Right ventricle myocardium inferior (tissue), 1 donor: ENCODE data around the gene SLC6A9. TPM values are rescaled to one million over a fixed set of nuclear protein-coding genes. Genes with fewer than 3 reads are reported as not detected.

Experiments used
- ATAC-seq: fragments of 200-7000 bp; cut with Tn5 transposase; one replicate; pipeline ENCODE4 v1.9.1; 2020; ENCODE audit warnings: mild to moderate bottlenecking, moderate library complexity
- DNase-seq: peaks from one replicate; pipeline ENCODE4 v3.0.0; 2021; ENCODE audit errors: missing footprints
- intact Hi-C: fragments of 100-400 bp; cut with DNase I; formaldehyde crosslinking; loops from one replicate; pipeline ENCODE4 v1.11.0; 2022
- total RNA-seq: library from RNA; stranded (reverse); fragmentation: NEBNext Ultra II Directional; extraction: Animal tissue kit (Norgen Biotek cat#: 25700); gene quantifications from one replicate; pipeline ENCODE4 v1.2.1, GENCODE V29; 2021
- donor health status: DM: no; HTN: yes; CAD: no; lungs with severe emphysema.

SLC6A9 gene
- total RNA-seq, 1 donor from 2014 or later = 1.5 TPM

GRCh38 chr1:44053394-44053793 is 22.1 kb upstream of the SLC6A9 start:
- intact Hi-C loops = no loop called here
- ATAC-seq (no peak), DNase-seq (no peak)

- no peak for ATAC-seq
- intact Hi-C loops = no loop called here
These were observed 19.0 kb upstream of the SLC6A9 start for GRCh38 chr1:44050261-44050660.

GRCh38 chr1:44049839-44050238 is 18.6 kb upstream of the SLC6A9 start:
- DNase-seq (no peak), ATAC-seq (no peak)
- intact Hi-C loops = loop anchor here (5.0 kb wide), 2 partner anchors 288 to 523 kb away; no protein-coding TSS in a partner anchor

More at GRCh38 chr1:44050261-44050660, 19.0 kb upstream of the SLC6A9 start:
- DNase-seq = no peak

GRCh38 chr1:44048532-44049215 is 17.4 kb upstream of the SLC6A9 start:
- DNase-seq (no peak), ATAC-seq (no peak)
- intact Hi-C loops = loop anchor here (5.0 kb wide), 2 partner anchors 286 to 521 kb away; no protein-coding TSS in a partner anchor

DNA sequence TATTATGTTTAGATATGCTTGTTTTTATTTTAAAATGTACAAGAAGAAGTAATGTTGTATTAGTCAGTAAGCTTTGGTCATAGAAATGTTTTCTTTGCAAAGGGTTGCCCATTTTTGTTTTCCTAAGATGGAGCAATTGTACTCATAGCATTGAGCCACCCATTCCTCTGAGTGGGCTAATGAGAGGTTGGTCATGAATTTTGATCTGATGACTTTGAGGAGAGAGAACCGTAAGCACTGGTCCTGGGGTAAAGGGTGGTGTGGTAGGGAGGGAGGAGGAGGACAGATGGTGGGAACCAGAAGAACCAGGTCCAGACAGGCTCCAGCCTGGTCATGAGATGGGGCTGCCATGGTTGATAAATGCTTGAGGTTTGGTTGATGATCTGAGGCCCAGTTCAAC is 15.9 kb upstream of the SLC6A9 start:
- ATAC-seq = no peak
- no peak for DNase-seq
- intact Hi-C loops = loop anchor here (1.0 to 5.0 kb wide), 3 partner anchors 42 to 520 kb away; no protein-coding TSS in a partner anchor

- no peak for DNase-seq
- no peak for ATAC-seq
- intact Hi-C loops = loop anchor here (5.0 kb wide), 2 partner anchors 283 to 518 kb away; no protein-coding TSS in a partner anchor
These were observed 13.8 kb upstream of the SLC6A9 start for GRCh38 chr1:44045064-44045463.

DNA sequence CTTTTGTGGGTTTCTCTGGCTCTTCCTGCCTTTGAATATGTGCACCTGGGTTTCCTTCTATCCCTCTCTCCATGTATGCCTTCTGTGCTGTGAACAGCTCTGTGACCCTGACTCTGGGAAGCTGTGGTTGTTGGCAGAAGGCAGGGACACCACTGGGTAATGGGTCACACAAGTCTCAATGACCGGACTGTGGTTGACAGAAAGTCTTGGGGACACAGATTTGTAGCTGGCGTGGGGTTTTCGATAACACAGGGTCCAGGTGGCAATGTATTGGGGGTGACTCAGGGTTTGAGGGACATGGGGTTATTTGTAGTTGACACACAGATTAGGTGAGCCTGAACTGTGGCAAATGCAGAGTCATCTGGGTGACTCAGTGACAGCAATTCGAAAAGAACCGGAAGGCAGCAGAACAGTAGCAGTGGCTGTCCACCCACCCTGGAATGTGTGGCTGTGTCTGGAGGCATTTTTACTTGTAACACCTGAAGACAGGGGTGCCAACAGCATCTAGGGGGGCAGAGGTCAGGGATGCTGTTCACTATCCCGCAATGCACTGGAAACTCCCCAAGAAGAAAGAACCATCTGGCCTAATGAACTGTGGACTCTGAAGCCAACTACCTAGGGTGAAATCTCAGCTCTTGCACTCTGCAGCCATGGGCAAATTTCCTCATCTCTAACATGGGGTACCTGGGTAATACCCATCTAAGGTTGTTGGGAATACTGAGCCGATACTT is 13.0 kb upstream of the SLC6A9 start:
- no peak for ATAC-seq
- intact Hi-C loops = no loop called here
- no peak for DNase-seq

DNA sequence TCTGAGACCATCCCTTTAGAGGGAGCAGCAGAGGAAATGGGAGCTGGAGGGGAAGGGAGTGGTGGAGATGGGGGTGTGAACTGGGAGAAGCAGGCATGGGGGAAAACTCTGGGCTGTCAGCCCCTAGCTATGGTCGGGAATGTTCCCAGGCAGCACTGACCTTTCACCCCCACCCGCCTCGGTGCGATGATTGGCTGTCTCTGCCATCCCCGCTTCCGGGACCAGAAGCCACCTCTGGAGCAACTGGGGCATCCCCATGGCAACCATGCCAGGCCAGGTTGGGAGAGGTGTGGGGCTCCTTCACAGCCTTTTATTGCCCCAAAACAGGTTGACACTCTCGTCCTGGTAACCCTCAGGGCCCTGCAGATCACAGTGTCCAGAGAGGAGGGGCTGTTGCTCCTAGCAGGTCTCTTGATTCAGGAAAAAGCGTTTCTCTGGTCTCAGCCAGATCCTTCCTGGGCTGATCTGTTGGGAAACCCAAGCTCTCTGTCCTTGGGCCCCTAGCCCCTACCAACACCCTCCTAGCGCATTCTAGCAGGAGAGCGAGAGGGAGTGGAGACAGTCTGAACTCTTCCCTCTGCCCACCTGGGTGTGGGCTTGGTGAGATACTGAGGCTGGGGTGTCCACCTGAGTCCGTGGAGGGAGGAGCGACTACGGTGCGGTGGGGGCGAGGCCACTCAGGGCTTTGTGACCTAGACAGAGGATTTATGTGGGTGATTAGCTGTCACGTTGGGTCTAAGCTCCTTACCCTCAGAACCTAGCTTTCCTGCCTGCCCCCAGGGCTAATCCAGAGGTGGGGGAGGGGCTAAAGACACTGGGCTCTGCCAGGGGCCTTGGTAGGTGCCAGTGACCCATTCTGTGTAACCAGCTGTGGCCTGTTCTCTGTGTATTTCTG is 12.2 kb upstream of the SLC6A9 start:
- intact Hi-C loops = no loop called here
- DNase-seq = no peak

GRCh38 chr1:44040846-44041245 is 9.6 kb upstream of the SLC6A9 start:
- ATAC-seq (no peak), DNase-seq (no peak)
- intact Hi-C loops = no loop called here

More for the DNA sequence above, 12.2 kb upstream of the SLC6A9 start:
- no peak for ATAC-seq

- DNase-seq (no peak), ATAC-seq (no peak)
- intact Hi-C loops = no loop called here
These were observed 9.2 kb upstream of the SLC6A9 start for GRCh38 chr1:44040418-44040817.

- no peak for ATAC-seq
- no peak for DNase-seq
- intact Hi-C loops = no loop called here
These were observed 7.8 kb upstream of the SLC6A9 start for GRCh38 chr1:44038876-44039657.

- DNase-seq (no peak), ATAC-seq (no peak)
- intact Hi-C loops = no loop called here
These were observed 5.9 kb upstream of the SLC6A9 start for GRCh38 chr1:44037154-44037553.

GRCh38 chr1:44036409-44037139 is 5.3 kb upstream of the SLC6A9 start:
- ATAC-seq (peak; percentile 60), DNase-seq (no peak)
- intact Hi-C loops = loop anchor here (1.0 kb wide), 1 partner anchor 31 kb away; no protein-coding TSS in a partner anchor

DNA sequence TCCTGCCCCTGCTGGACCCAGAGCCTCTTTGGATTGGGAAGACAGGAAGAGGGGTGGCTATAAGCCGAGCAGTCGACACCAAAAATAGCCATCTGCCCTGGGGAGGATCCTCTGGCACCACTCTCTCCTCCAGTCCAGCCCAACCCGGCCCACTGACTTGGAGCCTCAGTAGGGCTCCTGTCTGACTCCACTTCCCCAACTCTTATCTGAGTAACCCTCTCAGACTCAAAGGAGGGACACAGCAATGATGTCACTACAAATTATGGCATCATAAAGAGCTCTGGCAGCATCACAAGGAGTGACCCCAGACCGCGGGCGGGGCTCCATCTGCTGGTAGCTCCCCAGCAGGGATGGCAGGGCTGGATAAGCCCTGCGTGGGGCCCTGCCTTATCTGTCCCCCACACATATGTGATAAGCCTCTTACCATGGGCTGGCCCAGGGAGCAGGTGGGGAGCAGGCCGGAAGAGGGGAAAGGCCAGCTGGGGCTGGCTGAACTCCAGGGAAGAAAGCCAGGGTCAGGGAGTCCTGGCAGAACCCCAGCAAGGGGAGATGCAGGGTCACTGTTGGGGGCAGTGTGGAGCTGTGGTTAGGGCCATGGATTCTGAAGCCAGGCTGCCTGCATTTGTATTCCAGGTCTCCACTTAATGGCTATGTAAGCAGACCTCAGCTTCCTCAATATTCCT is 4.6 kb upstream of the SLC6A9 start:
- peak; percentile 68 for ATAC-seq
- intact Hi-C loops = loop anchor here (1.0 kb wide), 1 partner anchor 31 kb away; no protein-coding TSS in a partner anchor
- DNase-seq = no peak

DNA sequence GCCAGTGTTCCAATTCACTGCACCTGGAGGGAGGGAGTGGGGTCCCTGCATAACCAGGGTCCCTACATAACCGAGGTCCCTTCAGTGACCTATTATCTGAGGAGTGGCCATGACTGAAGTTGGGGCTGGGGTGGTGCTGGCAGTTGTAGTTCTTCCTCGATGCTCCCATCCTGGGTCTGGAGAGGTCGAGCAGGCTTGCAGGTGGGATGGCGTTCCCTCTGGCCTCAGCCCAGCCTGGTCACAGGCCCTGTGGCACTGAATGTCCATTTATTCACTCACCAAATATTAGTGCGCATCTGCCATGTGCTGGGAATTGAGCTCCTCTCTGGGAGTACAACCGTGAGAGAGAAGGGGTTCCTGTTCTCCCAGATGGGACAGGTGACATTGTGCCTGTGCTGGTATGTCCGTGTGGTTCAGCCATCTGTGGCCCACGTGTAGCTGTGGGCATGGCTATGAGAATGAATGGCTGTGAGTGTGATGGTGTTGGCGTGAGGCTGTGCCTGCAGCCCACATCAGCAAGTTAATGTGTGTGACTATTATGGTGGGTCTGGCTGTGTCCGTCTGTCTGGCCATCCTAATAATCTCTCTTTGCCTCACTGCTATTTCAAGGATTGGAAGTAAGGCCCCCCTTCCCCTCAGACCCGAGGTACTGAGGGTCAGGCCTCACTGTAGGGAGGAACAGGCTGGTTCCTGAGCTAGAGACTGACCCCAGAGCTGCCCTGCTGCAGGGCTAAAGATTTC is 3.9 kb upstream of the SLC6A9 start:
- no peak for ATAC-seq
- DNase-seq = no peak
- intact Hi-C loops = no loop called here

GRCh38 chr1:44034423-44034822 is 3.2 kb upstream of the SLC6A9 start:
- no peak for ATAC-seq
- no peak for DNase-seq
- intact Hi-C loops = no loop called here
